HG02678 (cell line): ENCODE measurements around the gene FANCE.
"Not testable (repeated sequence)": the region's sequence is repeated elsewhere in the genome, so short reads cannot be mapped to it uniquely, and the experiment has no call there.

Source experiments
- ATAC-seq: cut with Tn5 transposase; IDR thresholded peaks from one replicate; pipeline ENCODE4 v1.9.1; 2021; ENCODE audit warnings: mild to moderate bottlenecking, moderate library complexity; ENCODE audit not compliant: unreplicated experiment

The FANCE gene

GRCh38 chr6:35496036-35496840, 44.1 kb downstream of the FANCE start:
- ATAC-seq, result no peak

GRCh38 chr6:35496841-35497570, 44.9 kb downstream of the FANCE start, which contains the start of gene TEAD3:
TSS of gene TEAD3 (minus strand) at chr6:35497079.
- no peak for ATAC-seq

GRCh38 chr6:35497571-35498421, 45.7 kb downstream of the FANCE start:
- ATAC-seq, result no peak

GRCh38 chr6:35498422-35499067, 46.4 kb downstream of the FANCE start:
- no peak for ATAC-seq

GRCh38 chr6:35499372-35499771, 47.2 kb downstream of the FANCE start:
- no peak for ATAC-seq

- no peak for ATAC-seq
Observed at GRCh38 chr6:35500782-35501181, 48.6 kb downstream of the FANCE start.

GRCh38 chr6:35501784-35502183, 49.6 kb downstream of the FANCE start:
- no peak for ATAC-seq

- ATAC-seq, result no peak
Observed at GRCh38 chr6:35503534-35503933, 51.4 kb downstream of the FANCE start.

- ATAC-seq, result no peak
Observed at GRCh38 chr6:35505999-35506412, 53.9 kb downstream of the FANCE start.

GRCh38 chr6:35506536-35506935, 54.4 kb downstream of the FANCE start:
- no peak for ATAC-seq

- ATAC-seq, result no peak
Observed at GRCh38 chr6:35507221-35507620, 55.1 kb downstream of the FANCE start.

GRCh38 chr6:35508027-35508426, 55.9 kb downstream of the FANCE start:
- ATAC-seq, result no peak

GRCh38 chr6:35508542-35508941, 56.4 kb downstream of the FANCE start:
- no peak for ATAC-seq

- no peak for ATAC-seq
Observed at GRCh38 chr6:35510916-35511561, 58.9 kb downstream of the FANCE start.

GRCh38 chr6:35511562-35511941, 59.4 kb downstream of the FANCE start:
- no peak for ATAC-seq

GRCh38 chr6:35512006-35512405, 59.9 kb downstream of the FANCE start:
- ATAC-seq, result no peak

- ATAC-seq, result no peak
Observed at GRCh38 chr6:35512740-35513139, 60.6 kb downstream of the FANCE start, which contains the start of gene TULP1. TSS of gene TULP1 (minus strand) at chr6:35512896. CDS start at chr6:35512858, 38 bp downstream.

- ATAC-seq, result no peak
Observed at GRCh38 chr6:35514587-35514986, 62.4 kb downstream of the FANCE start.

GRCh38 chr6:35515939-35516338, 63.8 kb downstream of the FANCE start:
- not testable (repeated sequence) for ATAC-seq
